G401.6 (cell line): Measurements from ENCODE around the gene PHOSPHO1.
"Not testable (repeated sequence)": the region's sequence is repeated elsewhere in the genome, so short reads cannot be mapped to it uniquely, and the experiment has no call there.

Source experiments
- FAIRE-seq: peaks from 2 replicates; lab custom pipeline; 2012; peaks lifted over from hg19 to GRCh38; lab: Jason Lieb, UNC

Gene PHOSPHO1

GRCh38 chr17:49191917-49192741 is 38.5 kb downstream of the PHOSPHO1 start:
- FAIRE-seq, result peak; percentile 64

- FAIRE-seq, result no peak
Measured at GRCh38 chr17:49191409-49191916, 39.1 kb downstream of the PHOSPHO1 start.

- FAIRE-seq, result no peak
Measured at GRCh38 chr17:49190932-49191331, 39.7 kb downstream of the PHOSPHO1 start.

GRCh38 chr17:49187301-49187700 is 43.3 kb downstream of the PHOSPHO1 start:
- FAIRE-seq, result no peak

GRCh38 chr17:49185381-49185780 is 45.2 kb downstream of the PHOSPHO1 start:
- not testable (repeated sequence) for FAIRE-seq

GRCh38 chr17:49184522-49184921 is 46.1 kb downstream of the PHOSPHO1 start:
- FAIRE-seq, result not testable (repeated sequence)

GRCh38 chr17:49183801-49184200 is 46.8 kb downstream of the PHOSPHO1 start:
- FAIRE-seq, result no peak

GRCh38 chr17:49183341-49183740 is 47.2 kb downstream of the PHOSPHO1 start:
- FAIRE-seq, result no peak

GRCh38 chr17:49180998-49181635 is 49.5 kb downstream of the PHOSPHO1 start:
- FAIRE-seq, result no peak

- FAIRE-seq, result peak; percentile 66
Measured at GRCh38 chr17:49180303-49180702, 50.3 kb downstream of the PHOSPHO1 start.

GRCh38 chr17:49175978-49176377 is 54.6 kb downstream of the PHOSPHO1 start:
- not testable (repeated sequence) for FAIRE-seq
